GM20000 (cell line): ENCODE data around the gene ASNS.
"Not testable (repeated sequence)": the region's sequence is repeated elsewhere in the genome, so short reads cannot be mapped to it uniquely, and the experiment has no call there.

Experiments used
- DNase-seq: peaks from one replicate; pipeline ENCODE4 v3.0.0; 2012; ENCODE audit warnings: low spot score
- TF ChIP-seq, protein P1 (sequence below): IDR thresholded peaks from 2 replicates; pipeline ENCODE4 v1.5.1; 2012; ENCODE audit warnings: mild to moderate bottlenecking, control low read depth; ENCODE audit errors: extremely low read depth, missing control alignments

ASNS gene, protein sequence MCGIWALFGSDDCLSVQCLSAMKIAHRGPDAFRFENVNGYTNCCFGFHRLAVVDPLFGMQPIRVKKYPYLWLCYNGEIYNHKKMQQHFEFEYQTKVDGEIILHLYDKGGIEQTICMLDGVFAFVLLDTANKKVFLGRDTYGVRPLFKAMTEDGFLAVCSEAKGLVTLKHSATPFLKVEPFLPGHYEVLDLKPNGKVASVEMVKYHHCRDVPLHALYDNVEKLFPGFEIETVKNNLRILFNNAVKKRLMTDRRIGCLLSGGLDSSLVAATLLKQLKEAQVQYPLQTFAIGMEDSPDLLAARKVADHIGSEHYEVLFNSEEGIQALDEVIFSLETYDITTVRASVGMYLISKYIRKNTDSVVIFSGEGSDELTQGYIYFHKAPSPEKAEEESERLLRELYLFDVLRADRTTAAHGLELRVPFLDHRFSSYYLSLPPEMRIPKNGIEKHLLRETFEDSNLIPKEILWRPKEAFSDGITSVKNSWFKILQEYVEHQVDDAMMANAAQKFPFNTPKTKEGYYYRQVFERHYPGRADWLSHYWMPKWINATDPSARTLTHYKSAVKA

DNA sequence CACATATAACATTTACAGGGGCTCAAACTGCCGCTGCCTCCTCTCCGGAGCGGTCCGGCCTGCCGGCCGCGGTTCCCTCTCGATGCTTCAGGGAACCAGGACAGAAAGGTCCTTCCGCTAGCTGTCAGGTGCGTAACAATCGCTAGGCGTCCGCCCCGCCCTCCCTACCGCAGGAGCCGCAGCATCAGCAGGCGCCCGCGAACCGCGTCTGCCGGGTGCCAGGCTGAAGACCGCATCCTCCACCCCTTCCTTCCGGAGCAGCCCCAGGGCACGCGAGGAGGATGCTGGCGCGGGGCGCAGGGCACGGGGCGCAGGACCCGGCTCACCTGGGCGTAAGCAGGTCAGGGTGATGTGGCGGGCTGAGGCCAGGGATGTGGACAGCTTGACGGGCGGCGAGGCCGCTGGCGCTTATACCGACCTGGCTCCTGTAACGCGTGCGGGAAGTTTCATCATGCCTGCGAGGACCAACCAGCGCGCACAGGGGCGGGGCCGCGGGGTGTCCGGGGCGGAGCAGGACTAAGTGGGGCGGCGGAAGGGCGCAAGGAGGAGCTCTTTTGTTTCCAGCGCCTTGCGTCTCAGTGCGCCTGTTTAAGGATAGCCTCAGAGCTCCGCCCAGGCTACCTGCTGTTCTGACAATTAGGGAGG lies at the start of gene ASNS:
Gene ASNS (minus strand): TSS at position 384 of the 645 bp plus-strand sequence. CDS start 3,252 bp downstream, outside the sequence.
- peak; percentile 90 for DNase-seq
- TF ChIP-seq, protein P1, sequence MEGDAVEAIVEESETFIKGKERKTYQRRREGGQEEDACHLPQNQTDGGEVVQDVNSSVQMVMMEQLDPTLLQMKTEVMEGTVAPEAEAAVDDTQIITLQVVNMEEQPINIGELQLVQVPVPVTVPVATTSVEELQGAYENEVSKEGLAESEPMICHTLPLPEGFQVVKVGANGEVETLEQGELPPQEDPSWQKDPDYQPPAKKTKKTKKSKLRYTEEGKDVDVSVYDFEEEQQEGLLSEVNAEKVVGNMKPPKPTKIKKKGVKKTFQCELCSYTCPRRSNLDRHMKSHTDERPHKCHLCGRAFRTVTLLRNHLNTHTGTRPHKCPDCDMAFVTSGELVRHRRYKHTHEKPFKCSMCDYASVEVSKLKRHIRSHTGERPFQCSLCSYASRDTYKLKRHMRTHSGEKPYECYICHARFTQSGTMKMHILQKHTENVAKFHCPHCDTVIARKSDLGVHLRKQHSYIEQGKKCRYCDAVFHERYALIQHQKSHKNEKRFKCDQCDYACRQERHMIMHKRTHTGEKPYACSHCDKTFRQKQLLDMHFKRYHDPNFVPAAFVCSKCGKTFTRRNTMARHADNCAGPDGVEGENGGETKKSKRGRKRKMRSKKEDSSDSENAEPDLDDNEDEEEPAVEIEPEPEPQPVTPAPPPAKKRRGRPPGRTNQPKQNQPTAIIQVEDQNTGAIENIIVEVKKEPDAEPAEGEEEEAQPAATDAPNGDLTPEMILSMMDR = no peak

DNA sequence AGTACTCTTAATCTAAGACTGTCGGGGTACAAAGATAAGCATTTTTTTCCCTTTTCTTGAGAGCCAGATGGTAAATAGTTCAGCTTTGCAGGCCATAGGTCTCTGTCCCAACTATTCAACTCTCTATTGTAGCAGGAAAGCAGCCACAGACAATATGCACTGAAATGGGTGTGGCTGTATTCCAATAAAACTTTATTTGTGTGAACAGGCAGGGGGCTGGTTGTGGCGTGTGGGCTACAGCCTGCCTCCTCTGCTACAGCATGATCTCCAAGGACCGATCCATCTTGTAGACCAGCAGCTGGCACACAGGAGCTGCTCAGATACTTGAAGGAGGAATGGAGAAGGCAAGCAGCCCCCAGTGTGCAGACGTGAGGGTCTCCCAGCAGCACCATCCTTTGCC lies 49.0 kb upstream of the ASNS start:
- not testable (repeated sequence) for DNase-seq

DNA sequence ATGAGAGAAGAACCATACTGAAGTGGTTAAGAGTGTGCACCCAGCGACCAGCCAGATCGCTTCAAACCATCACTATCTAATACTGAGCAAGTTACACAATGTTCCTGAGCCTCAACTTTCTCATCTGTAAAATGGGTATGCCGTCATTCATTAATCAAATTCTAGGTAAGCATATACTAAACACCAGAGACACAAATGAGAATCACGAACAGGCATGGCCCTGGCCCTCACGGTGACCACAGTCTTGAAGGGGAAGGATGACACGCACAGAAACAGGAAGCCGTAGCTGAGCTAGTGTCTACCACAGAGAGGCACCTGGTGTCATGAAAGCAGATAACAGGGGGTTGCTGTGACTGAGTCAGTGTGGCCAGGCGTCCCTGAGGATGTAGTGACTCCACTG lies 43.1 kb upstream of the ASNS start:
- DNase-seq = not testable (repeated sequence)

DNA sequence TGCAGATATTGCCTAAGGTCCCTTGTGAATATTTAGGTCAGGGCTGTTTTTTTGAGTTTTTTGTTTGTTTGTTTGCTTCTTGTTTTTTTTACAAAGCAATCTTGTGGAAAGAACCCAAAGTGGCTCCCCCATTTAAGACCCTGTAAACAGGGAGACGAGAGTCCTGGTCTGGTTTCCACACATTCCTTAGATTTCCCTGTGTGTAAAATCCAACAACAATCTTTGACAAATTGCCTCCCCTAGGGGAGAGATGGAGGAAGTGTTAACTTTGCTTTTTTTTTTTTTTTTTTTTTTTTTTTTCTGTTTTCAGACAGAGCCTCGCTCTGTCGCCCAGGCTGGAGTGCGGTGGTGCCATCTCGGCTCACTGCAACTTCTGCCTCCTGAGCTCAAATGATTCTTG lies 40.1 kb upstream of the ASNS start:
- DNase-seq = not testable (repeated sequence)

DNA sequence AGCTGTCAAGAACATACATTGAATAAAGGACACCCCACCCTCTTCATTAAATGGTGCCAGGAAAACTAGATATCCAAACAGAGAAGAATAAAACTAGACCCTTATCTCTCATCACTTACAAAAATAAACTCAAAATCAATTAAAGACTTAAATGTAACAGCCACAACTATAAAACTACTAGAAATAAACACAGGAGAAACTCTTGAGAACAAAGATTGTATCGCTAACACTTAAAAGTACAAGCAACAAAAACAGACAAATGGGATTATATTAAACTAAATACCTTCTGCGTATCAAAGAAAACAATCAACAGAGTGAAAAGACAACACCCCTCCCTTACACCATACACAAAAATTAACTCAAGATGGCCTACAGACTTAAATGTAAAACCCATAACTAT lies 24.7 kb upstream of the ASNS start:
- DNase-seq = not testable (repeated sequence)

DNA sequence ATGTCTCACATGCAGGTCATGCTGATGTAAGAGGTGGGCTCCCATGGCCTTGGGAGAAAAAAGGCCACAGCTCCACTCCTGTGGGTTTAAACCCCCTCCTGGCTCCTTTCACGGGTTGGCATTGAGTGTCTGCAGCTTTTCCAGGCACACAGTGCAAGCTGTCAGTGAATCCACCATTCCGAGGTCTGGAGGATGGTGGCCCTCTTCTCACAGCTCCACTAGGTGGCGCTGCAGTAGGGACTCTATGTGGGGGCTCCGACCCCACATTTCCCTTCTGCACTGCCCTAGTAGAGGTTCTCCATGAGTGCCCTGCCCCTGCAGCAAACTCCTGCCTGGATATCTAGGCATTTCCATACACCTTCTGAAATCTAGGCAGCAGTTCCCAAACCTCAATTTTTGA lies 19.5 kb upstream of the ASNS start:
- DNase-seq = not testable (repeated sequence)

DNA sequence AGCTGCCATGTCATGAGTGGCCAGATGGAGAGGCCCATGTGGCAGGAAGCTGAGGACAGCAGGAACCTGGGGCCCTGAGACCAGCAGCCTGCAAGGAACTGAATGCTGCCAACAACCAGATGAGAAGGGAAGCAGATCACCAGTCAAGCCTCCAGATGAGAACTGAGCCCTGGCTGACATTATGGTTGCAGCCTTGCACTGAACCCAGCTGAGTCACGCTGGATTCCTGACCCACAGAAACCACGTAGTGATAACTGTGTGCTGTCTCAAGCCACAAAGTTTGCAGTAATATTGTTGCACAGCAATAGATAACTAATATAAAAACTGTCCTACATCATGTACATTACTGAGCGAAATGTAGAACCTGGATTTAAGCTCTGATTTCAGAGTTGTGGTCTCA lies 7.3 kb upstream of the ASNS start:
- DNase-seq = not testable (repeated sequence)

DNA sequence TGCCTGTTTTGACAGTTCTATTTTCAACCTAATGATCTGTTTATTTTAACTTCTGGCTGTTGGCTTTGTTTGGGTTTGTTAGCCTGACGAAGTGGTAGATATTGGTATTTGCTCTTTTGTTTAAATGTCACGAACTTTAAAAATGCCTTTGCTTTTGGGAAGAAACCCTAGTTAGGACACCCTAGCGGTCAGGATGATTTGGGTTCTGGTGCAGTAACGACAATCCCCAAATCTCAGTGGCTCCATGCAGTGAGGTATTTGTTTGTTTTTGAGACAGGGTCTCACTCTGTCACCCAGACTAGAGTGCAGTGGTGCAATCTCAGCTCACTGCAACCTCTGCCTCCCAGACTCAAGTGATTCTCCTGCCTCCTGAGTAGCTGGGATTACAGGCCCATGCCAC lies 2.7 kb upstream of the ASNS start:
- DNase-seq = not testable (repeated sequence)

DNA sequence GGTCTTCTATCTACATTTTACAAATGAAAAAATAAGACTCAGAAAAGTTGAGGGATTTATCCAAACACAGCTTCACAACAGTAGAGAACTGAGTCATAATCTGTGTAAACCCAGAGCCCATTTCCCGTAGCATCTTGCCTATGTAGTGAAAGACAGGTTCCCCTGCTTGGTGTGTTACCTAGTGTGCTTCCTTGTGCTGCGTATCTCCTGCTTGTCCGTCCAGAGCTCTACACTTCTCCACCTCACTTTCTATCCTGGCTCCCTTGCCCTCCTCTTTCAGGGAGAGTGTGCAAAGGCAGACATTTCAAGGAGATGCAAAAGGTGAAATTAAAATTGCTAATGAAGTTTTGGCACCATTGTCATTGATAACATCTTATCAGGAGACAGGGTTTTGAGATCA lies 1.4 kb upstream of the ASNS start:
- no peak for DNase-seq
- TF ChIP-seq, protein P1 = no peak

DNA sequence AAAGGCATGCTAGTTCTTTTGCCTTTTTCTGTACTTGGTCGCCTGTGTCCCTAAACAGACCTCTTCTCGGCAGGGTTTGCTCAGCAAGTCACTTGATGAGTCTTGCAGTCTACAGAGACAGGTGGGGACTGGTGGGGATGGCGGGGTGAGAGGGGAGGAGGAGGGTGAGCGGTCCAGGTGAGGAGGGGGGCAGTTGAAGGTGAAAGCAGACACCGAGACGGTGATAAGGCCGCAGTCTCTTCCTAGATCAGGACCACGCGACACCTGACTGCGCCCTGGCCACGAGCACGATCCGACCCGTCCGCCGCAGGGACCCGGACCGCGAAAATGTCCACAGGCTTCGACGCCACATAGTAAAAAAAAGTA lies 566 bp downstream of the ASNS start:
- TF ChIP-seq, protein P1 = no peak
- DNase-seq = peak; percentile 39

DNA sequence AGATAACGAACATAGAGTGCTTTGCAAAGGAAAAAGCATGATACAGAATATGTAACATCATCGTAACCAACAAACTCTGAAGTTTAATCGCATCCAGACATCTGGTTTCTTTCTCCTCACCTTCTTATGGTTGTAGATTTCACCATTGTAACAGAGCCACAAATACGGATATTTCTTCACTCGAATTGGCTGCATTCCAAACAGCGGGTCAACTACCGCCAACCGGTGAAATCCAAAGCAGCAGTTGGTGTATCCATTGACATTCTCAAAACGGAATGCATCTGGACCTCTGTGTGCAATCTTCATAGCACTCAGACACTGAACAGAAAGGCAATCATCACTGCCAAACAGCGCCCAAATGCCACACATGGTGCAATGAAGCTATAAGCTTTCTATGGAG lies 3.4 kb downstream of the ASNS start:
- DNase-seq = no peak
- TF ChIP-seq, protein P1 = no peak
